SKM-1 (cell line): ENCODE results near the gene RASA3.
"Not testable (repeated sequence)": the region's sequence is repeated elsewhere in the genome, so short reads cannot be mapped to it uniquely, and the experiment has no call there.

Experiments
- DNase-seq: peaks from one replicate; lab custom pipeline; 2025; ENCODE audit not compliant: unreplicated experiment; lab: John Stamatoyannopoulos, UW

RASA3 gene

DNA sequence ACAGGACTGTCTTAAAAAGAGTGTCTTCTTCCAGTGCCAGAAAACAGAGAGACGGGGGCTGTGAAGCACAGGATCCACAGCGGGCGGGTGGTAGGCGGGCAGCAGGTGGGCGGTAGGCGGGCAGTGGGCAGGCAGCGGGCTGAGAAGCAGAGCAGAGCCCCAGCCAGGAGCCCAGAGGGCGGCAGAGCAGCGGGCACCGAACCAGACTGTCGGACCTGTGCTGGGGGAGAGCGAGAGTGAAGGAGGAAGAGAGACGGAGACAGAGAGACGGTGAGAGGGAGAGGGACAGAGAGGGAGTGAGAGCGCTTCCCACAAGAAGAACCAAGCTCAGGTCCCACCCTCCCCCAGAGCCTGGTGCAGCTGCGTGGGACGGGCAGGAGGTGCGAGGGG lies 30.3 kb downstream of the RASA3 start:
- no peak for DNase-seq

DNA sequence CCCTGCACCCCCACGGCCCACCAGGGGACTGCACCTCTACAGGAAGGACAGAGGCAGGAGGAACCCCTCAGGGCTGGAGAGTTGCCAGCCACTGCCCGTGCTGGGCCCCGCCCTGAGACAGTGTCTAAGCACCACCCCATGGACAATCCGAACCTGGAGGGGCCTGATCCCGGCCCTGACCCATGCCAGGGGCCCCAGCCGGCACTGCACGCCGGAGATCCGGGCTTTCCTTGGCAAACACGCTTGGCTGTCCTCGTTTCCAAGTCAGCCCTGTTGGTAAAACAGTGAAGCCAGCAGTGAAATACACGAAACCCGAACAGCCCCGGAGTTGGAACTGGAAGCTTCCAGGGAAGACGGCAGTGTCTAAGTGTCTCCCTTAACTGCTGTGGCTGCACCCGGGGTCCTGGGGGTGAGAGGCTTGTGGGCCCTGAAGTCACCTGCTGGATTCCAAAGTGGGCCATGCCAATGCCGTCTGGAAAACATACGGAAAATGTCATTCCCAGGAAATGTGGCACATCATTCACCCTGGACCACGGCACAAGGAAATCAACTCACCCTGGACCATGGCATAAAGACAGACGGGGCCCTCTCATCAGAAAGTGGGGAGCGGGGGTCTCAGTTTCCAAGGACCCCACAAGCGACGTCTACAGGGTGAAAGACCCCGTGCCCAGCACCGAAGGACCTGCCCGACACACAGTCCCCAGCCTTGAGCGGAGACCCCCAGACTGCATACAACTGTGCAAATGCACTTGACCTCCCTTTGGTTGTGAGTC lies 30.9 kb downstream of the RASA3 start:
- no peak for DNase-seq

DNA sequence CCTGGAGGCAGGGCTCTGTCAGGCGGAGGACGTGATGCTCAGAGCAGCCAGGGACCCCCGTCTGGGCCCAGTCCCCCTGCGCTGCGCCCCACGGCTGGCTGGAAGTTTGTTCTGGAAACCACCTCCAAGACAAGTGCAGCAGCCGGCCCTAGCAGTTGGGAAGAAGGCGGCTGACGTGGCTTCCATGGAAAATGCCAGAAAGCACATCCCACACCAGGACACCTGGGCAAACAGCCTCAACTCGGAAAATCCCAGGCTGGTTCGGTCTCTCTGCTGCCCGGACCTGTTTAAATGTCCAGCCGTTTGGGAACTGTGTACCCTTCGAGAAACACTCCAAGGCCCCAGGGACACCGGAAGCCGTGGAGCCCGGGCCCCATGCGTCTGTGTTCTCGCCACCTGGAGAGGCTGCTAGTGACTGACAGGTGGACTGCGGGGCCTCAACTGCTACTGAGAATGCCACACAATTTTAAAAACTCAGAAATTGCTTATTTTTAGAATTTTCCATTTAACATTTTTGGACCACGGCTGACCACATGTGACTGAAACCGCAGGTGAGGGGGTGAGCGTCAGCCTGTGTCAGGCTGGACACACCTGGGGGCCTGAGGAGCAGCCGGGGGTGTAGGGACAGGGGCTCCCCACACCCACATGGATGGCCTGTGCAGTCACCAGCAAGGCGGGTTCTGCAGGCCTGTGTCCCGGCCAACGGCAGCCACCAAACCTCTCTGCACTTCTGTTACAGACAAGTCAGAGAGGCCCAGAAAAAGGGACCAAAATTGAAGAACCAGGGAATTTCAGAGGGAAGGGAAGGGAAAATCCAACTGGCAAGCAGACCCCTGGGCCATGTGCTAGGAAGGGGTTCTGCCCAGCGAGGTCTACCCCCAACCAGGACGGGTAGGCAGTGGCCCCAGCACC lies 31.7 kb downstream of the RASA3 start:
- DNase-seq, result no peak

DNA sequence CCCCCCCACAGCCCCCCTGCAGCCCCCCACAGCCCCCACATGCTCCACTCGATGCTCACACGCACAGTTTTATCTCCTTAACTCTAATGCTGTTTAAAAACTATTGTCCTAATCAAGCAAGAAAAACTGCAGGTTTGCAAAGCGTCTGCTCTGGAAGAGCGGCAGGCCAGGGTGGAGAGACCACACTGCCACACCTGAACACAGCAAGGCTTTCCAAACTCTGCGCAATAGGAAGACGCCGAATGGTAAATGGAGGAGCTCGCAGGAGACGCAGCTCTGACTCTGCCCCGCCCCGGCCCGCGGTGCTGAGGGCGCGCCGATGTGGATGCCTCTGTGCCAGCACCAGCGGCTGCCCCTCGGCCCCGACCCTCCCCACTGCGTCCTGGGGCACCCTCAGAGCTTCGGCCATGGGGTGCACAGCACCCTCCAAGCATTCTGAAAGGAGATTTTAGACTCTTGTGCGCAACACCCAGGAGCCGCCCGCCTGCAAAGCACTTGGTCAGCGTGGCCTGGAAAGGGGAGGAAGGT lies 32.4 kb downstream of the RASA3 start:
- DNase-seq, result no peak

DNA sequence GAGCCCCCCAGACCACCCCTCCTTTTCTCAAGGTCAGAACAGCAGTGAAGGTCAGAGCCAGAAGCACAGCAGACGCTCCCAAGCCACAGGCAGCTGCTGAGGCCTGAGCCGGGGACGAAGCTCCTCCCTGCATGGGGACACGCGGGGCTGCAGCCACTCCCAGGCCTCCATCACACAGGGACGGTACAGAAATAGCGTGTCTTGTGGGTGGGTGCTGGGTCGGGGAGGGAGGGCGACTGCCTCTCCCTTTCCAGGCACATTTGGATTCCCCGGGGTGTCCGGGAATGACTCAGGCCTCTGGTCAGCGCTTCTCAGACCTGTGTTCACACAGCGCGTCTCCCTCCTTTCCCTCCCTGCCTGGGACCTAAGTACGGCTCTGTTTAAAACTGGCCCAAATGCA lies 33.2 kb downstream of the RASA3 start:
- DNase-seq, result no peak

DNA sequence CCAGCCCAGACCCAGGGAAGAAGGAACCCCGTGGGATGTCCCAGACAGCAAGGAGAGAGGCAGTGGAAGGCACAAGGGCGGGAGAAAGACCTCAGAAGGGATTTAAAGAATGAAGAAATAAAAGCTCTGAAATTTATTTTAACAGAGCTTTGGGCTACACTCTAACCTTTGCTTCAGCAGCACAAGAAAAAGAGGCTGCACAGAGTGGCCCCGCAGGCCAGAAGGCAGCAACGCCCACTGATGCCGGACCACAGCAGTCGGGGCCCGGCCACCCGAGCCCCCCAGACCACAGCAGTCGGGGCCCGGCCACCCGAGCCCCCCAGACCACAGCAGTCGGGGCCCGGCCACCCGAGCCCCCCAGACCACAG lies 33.8 kb downstream of the RASA3 start:
- DNase-seq, result not testable (repeated sequence)

DNA sequence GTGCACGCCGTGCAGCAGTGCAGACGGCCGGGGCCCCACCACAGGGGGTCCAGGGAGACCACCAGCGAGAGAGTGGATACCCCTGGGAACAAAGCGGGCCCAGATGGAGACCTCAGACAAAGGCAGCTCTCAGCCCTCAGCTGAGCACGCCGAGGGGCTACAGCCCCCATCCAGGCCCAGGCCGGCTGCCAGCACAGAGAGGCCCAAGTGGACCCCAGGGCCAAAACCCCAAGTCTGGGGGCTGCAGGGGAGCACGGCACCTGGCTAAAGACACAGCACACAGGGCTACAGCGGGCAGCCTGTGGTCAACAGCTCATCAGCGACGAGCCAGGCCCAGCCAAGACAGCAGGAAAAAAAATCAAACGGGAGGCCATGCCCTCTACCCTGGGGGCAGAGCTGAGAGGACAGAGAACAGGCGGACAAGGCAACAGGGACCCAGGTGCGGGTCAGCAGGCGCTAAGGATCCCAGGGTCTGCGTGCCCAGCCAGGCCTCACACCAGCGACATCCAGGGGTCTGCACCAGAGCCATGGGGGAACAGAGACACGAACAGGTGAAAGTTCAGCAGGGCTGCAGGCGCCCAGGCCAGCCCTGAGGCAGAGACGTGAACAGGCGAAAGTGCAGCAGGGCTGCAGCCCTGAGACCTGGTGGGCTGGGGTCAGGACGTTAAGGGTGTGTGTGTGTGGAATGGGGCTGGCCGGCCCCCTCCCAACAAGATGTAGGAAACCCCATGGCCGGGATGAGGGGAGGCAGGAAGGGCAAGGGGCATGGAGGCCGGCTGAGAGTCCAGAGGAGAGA lies 34.3 kb downstream of the RASA3 start:
- DNase-seq, result no peak

DNA sequence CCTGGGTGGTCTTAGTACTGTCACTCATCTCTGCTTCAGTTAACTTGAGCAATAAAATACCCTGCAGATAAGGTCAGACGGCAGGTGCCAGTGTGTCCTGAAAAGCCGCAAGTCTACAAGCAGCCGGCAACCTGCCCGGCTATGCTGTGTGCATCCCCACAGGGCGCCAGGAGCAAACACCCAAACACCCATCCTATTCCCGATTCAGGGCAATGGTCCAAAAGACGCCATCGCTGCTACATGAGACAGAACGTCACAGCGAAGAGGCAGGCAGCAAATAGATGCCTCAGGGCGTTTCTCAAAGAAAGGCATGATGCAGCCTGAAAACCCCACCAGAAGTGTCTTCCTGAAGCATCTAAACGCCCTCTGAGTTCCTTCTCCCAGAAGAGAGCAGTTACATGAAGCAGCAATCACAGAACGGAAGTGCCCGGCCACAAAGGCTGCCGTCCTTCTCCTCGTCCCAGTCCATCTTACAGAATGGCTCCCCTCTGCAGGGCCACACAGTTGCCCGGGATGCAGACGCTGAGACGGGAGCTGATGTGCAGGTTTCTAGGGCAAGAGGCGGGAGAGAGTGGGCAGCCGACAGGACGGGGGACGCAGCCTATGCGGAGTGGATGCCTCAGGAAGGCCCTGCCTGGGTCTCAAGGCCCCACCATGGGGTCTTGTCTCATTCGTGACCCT lies 35.1 kb downstream of the RASA3 start:
- no peak for DNase-seq

DNA sequence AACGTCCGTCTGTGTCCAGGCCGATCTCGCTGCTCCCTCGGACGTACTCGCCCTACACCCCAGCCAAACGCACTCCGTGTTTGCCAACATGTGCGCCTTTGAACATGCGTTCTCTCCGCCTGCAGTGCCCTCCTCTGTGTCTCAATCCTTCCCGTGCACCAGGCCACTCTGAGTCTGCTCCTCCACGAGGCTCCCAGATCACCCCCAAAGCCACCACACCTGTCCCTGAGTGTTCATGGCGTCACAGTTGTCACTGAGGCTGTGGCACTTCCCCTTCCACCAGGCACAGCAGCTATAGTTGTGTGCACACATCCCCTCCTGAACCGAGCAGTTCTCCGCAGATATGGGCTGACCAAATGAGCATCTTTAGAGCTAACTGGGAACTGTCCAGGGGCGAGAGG lies 35.6 kb downstream of the RASA3 start:
- no peak for DNase-seq

DNA sequence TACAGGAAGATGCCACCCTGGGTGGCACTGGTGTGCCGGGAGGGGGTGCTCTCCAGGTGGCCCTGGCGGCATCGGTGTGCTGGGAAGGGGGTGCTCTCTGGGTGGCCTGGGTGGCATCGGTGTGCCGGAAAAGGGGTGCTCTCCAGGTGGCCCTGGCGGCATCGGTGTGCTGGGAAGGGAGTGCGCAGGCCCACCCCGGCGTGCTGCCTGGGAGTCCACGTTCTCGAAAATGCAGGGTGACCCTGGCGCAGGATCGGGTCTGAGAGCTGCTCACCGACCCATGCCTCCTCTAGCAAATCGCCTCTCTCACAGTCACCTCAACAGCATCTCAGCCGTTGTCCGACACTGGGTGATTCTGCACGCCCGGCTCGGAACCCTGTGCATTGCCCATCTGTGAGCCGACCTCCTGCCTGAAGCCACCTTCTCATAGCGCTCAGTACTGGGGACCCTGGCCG lies 36.4 kb downstream of the RASA3 start:
- no peak for DNase-seq

DNA sequence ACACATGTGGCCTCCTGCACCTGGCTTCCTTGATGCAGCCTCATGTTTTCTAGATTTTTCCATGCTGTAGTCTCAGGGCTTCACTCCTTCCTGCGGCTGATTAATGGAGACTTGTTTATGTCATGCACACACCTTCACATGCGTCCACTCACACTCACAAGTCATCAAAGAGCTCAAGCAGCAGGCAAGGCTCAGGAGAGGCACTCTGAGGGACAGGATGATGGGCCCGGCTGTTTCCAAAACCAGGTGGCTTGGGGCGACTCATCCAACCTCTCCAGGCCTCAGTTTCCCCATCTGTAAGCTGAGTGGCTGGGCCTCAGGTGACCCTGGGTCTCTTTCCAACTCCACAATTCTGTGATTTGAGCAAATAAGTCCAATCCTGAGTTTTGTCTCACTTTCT lies 36.9 kb downstream of the RASA3 start:
- DNase-seq, result no peak

DNA sequence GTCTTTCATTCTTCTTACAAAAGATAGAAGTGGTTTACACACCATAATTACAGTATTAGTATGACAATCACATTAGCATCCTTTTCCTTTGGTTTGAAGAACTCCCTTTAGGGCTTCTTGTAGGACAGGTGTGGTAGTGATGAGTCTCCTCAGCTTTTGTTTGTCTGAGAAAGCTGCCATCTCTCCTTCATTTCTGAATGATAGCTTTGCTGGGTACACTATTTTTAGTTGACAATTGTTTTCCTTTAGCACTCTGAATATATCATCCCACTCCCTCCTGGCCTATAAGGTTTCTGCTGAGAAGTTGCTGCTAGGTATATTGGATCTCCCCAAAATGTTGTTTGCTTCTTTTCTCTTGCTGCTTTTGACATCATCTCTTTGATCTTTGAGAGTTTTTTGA lies 39.3 kb downstream of the RASA3 start:
- DNase-seq, result no peak

DNA sequence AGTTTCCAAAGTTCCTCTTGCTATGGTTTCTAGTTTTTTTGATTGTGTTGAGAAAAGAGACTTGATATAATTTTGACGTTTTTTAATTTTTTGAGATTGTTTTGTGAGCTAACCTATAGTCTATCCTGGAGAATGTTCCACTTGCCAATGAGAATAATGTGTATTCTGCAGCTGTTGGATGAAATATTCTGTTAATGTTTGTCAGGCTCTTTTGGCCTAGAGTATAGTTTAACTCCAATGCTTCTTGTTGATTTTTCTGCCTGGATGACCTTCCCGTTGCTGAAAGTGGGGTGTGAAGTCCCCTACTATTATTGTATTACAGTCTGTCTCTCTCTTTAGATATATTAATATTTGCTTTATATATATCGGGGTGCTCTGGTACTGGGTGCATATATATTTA lies 40.0 kb downstream of the RASA3 start:
- no peak for DNase-seq

DNA sequence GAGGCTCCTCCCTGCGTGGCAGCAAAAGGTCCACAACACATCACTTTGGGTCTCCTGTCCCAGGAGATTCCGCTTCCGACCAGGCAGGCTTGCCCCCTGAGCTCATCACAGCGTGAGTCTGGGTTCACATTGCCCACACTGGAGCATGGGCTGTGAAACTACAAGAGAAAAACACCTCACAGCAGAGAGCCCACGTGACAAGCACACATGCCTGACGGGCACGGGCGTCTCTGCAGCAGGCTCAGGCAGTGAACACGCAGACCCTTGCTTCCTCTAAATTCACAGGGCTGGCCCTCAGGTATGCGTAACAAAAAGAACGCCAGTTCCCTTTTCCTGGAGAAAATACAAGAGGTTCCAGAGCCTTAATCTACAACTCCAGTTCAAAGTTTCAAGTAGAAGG lies 41.9 kb downstream of the RASA3 start:
- DNase-seq, result no peak

DNA sequence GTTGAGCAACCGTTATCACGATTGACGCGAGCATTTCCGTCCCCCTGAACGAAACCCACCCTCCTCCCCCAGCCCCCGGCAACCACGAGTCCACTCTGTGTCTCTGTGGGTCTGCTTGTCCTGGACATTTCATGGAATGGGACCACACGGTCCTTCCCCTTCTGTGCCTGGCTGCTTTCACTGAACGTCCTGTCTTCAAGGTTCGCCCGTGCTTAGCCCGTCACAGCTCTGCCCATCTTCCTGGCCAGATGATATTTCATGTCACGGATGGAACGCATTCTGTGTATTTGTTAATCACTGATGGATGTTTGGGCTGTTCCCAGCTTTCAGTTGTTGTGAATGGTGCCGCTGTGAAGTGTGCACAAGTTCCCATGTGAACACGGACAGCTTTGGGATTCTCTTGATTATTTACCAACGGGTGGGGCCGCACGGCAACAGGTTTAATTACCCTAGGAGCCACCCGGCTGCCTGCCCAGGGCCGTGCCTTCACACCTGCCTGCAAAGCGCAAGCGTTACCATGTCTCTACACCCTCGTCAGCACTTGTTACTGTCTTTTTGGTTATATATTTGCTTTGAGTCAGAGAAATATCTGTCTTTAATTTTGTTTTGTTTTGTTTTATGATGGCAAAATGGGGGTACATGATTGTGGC lies 42.5 kb downstream of the RASA3 start:
- DNase-seq, result no peak

DNA sequence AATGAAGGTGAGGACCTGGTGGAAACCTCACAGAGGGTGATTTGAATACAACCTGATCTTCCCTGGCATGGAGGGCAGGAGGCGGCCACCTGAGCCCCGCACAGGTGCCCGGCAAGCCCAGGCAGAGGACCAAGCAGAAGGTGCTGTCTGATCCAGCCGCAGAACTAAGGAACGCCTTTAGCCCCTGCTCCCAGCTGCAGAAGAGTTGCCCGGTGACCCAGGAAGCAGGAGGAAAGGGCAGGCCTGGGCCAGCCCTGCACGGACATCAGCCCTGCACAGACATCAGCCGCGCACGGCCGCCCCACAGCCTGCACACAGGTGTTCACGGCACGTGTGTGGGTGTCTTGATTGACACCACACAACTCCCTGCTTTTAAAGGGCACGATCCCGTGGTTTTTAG lies 43.1 kb downstream of the RASA3 start:
- no peak for DNase-seq

DNA sequence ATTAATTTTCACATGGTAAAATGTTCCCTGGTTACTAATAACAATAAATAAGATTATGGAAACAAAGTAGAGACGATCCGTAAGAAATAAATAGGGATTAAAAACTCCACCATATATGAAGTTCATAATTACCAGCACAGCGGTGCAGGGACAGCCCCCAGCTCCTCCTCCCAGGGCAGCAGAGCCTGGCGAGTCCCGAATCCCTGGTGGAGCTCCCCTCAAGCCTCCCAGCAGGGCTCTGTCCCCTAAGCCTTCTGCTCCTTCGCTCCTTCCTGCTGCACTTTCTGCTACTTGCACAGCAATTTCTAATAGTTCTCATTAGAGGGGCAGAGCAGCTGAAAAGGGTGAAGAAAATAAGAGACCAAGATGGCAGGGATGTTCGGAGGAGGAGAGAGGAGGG lies 43.6 kb downstream of the RASA3 start:
- DNase-seq, result no peak

DNA sequence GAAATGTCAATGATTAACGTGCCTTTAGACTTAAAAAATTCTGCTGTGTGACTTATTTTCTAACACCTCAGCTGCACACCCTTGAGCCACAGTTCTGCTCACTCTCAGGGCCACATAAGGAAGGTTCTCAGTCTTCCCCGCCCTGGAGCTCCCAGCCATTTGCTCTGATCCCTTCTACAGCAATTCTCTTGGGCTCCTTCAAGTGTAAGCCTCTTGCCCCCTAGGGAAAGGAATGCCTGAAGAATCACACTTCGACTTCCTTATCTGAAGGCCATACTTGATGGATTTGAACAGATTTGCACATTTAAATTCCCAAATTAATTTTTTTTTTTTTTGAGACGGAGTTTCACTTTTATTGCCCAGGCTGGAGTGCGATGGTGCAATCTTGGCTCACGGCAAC lies 44.2 kb downstream of the RASA3 start:
- DNase-seq, result no peak

DNA sequence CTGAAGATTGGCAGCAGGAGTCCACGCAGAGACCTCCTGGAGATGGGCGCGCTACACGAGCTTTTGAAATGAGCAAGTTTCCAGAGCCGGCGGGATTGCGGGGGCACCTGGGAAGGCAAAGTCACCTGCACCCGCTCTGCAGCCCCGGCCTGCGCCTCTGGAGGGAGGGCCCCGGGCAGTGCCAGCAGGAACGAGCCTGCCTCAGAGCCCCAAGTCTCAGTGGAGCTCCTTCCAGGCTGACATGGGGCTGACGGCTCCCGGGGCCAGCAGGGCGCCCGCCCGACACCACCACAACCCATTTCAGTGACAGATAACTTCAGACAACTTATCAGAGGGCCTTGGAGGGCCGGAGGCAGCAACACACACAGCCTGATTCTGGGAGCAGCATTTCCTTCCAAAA lies 45.0 kb downstream of the RASA3 start:
- DNase-seq, result no peak
